Skeletal muscle satellite cell (primary cell): ENCODE data around the gene ATAD3C.
"Not testable (repeated sequence)": the region's sequence is repeated elsewhere in the genome, so short reads cannot be mapped to it uniquely, and the experiment has no call there.

Source experiments
- H3K27me3 ChIP-seq: 2 replicates; pipeline ENCODE4 v1.7.0; 2013; ENCODE audit warnings: low read length; ENCODE audit not compliant: control insufficient read depth, insufficient read depth
- H3K36me3 ChIP-seq: 2 replicates; pipeline ENCODE4 v1.7.0; 2013; ENCODE audit warnings: mild to moderate bottlenecking, control low read depth, low read length; ENCODE audit not compliant: insufficient read depth
- H3K4me1 ChIP-seq: 2 replicates; pipeline ENCODE4 v1.7.0; 2013; ENCODE audit warnings: low read length; ENCODE audit not compliant: control insufficient read depth, insufficient read depth
- H3K4me2 ChIP-seq: 2 replicates; pipeline ENCODE4 v1.7.0; 2013; ENCODE audit warnings: mild to moderate bottlenecking, low read length
- H3K4me3 ChIP-seq: 2 replicates; pipeline ENCODE4 v1.7.0; 2013; ENCODE audit warnings: low read length
- H3K9ac ChIP-seq: 2 replicates; pipeline ENCODE4 v1.7.0; 2013; ENCODE audit warnings: mild to moderate bottlenecking, low read depth, low read length, moderate library complexity
- H3K9me3 ChIP-seq: replicated peaks from 2 replicates; pipeline ENCODE4 v1.7.0; 2013; ENCODE audit warnings: mild to moderate bottlenecking, control low read depth, low read length

The ATAD3C gene

GRCh38 chr1:1508775-1509464 lies 59.4 kb downstream of the ATAD3C start:
- not testable (repeated sequence) for H3K36me3 ChIP-seq, H3K4me3 ChIP-seq, H3K9ac ChIP-seq, H3K4me2 ChIP-seq, H3K27me3 ChIP-seq, H3K9me3 ChIP-seq
- H3K4me1 ChIP-seq, result peaks cover 12% of the 10 kb centered on the region

- not testable (repeated sequence) for H3K9me3 ChIP-seq, H3K4me3 ChIP-seq, H3K36me3 ChIP-seq, H3K27me3 ChIP-seq, H3K4me2 ChIP-seq, H3K9ac ChIP-seq
- H3K4me1 ChIP-seq, result peaks cover 12% of the 10 kb centered on the region
Measured at GRCh38 chr1:1509465-1509850, 60.0 kb downstream of the ATAD3C start.

GRCh38 chr1:1510912-1511532 lies 61.5 kb downstream of the ATAD3C start:
- H3K27me3 ChIP-seq, result no peaks in the 10 kb centered on the region
- no peaks in the 10 kb centered on the region for H3K9me3 ChIP-seq
- peak overlapping the region; percentile 88 for H3K4me2 ChIP-seq
- peak overlapping the region; percentile 86 for H3K4me3 ChIP-seq
- peaks cover 9% of the 10 kb centered on the region for H3K36me3 ChIP-seq
- H3K9ac ChIP-seq, result peak overlapping the region; percentile 91
- peaks cover 8% of the 10 kb centered on the region for H3K4me1 ChIP-seq

GRCh38 chr1:1511533-1512285 lies 62.2 kb downstream of the ATAD3C start, which contains the start of gene ATAD3A:
Gene ATAD3A (plus strand): TSS chr1:1512162. CDS start chr1:1512269, 107 bp downstream.
- Histone ChIP-seq H3K4me1 (peaks cover 7% of the 10 kb centered on the region), H3K27me3 (no peaks in the 10 kb centered on the region), H3K4me3 (peak within 1 kb of the TSS; percentile 86), H3K9me3 (no peaks in the 10 kb centered on the region), H3K4me2 (peak within 1 kb of the TSS; percentile 88), H3K36me3 (peaks cover 9% of the 10 kb centered on the region), H3K9ac (peak within 1 kb of the TSS; percentile 91)

- H3K36me3 ChIP-seq, H3K27me3 ChIP-seq, H3K4me1 ChIP-seq, H3K9me3 ChIP-seq: not testable (repeated sequence)
- peak overlapping the region; percentile 91 for H3K9ac ChIP-seq
- H3K4me2 ChIP-seq, result peak overlapping the region; percentile 77
- peak overlapping the region; percentile 86 for H3K4me3 ChIP-seq
Measured at GRCh38 chr1:1512425-1512824, 62.9 kb downstream of the ATAD3C start.

GRCh38 chr1:1513675-1514074 lies 64.2 kb downstream of the ATAD3C start:
- Histone ChIP-seq H3K4me3 (peak overlapping the region; percentile 34), H3K36me3 (peaks cover 14% of the 10 kb centered on the region), H3K4me2 (peak overlapping the region; percentile 65)
- not testable (repeated sequence) for H3K9me3 ChIP-seq, H3K9ac ChIP-seq, H3K4me1 ChIP-seq, H3K27me3 ChIP-seq

- not testable (repeated sequence) for H3K9me3 ChIP-seq, H3K9ac ChIP-seq, H3K4me3 ChIP-seq, H3K4me2 ChIP-seq, H3K27me3 ChIP-seq, H3K4me1 ChIP-seq
- peaks cover 14% of the 10 kb centered on the region for H3K36me3 ChIP-seq
Measured at GRCh38 chr1:1514376-1514775, 64.9 kb downstream of the ATAD3C start.

GRCh38 chr1:1516923-1517322 lies 67.4 kb downstream of the ATAD3C start:
- not testable (repeated sequence) for H3K4me1 ChIP-seq, H3K4me3 ChIP-seq, H3K9me3 ChIP-seq, H3K27me3 ChIP-seq, H3K4me2 ChIP-seq, H3K9ac ChIP-seq
- H3K36me3 ChIP-seq, result peaks cover 25% of the 10 kb centered on the region

GRCh38 chr1:1517973-1518620 lies 68.6 kb downstream of the ATAD3C start:
- no peak overlapping the region for H3K4me3 ChIP-seq
- H3K9me3 ChIP-seq, result no peaks in the 10 kb centered on the region
- no peak overlapping the region for H3K9ac ChIP-seq
- no peaks in the 10 kb centered on the region for H3K27me3 ChIP-seq
- peaks cover 25% of the 10 kb centered on the region for H3K36me3 ChIP-seq
- H3K4me1 ChIP-seq, result no peaks in the 10 kb centered on the region
- no peak overlapping the region for H3K4me2 ChIP-seq

- H3K4me3 ChIP-seq, H3K27me3 ChIP-seq, H3K9ac ChIP-seq, H3K4me2 ChIP-seq, H3K4me1 ChIP-seq, H3K9me3 ChIP-seq: not testable (repeated sequence)
- peaks cover 28% of the 10 kb centered on the region for H3K36me3 ChIP-seq
Measured at GRCh38 chr1:1518621-1519007, 69.1 kb downstream of the ATAD3C start.
